GM23338 (cell line): ENCODE results near the gene BPIFB6. TPM values are rescaled to one million over a fixed set of nuclear protein-coding genes. Genes with fewer than 3 reads are reported as not detected.

Experiments used
- ATAC-seq: fragments of 200-7000 bp; cut with Tn5 transposase; 3 replicates; pipeline ENCODE4 v1.9.1; 2020
- DNase-seq: peaks from one replicate; pipeline ENCODE4 v3.0.0-alpha.2; 2015; ENCODE audit warnings: low spot score
- H2AFZ ChIP-seq: fragments of 200-600 bp; sonication (generic); 2 replicates; pipeline ENCODE4 v1.8.0; 2016; ENCODE audit warnings: antibody characterized with exemption, mild to moderate bottlenecking, moderate library complexity
- H3F3A ChIP-seq: fragments of 200-600 bp; sonication (generic); replicated peaks from 2 replicates; pipeline ENCODE4 v1.8.0; 2017; ENCODE audit warnings: antibody characterized with exemption, mixed run types, low read depth
- H3K27ac ChIP-seq: fragments of 200-600 bp; sonication (generic); 2 replicates; pipeline ENCODE4 v1.6.1; 2016; ENCODE audit warnings: low read depth
- H3K27me3 ChIP-seq: fragments of 200-600 bp; sonication (generic); 2 replicates; pipeline ENCODE4 v1.8.0; 2016; ENCODE audit warnings: mild to moderate bottlenecking, mixed run types, moderate library complexity; ENCODE audit not compliant: insufficient read depth
- H3K36me3 ChIP-seq: fragments of 200-600 bp; sonication (generic); 2 replicates; pipeline ENCODE4 v1.8.0; 2016; ENCODE audit warnings: mild to moderate bottlenecking; ENCODE audit not compliant: insufficient read depth
- H3K4me1 ChIP-seq: fragments of 200-600 bp; sonication (generic); 2 replicates; pipeline ENCODE4 v1.8.0; 2016; ENCODE audit warnings: mild to moderate bottlenecking, moderate library complexity; ENCODE audit not compliant: insufficient read depth
- H3K4me2 ChIP-seq: fragments of 200-600 bp; sonication (generic); 2 replicates; pipeline ENCODE4 v1.7.1; 2017; ENCODE audit warnings: mixed run types
- H3K4me3 ChIP-seq: fragments of 200-600 bp; sonication (generic); 2 replicates; pipeline ENCODE4 v1.6.1; 2016; ENCODE audit warnings: mixed run types
- H3K79me2 ChIP-seq: fragments of 200-600 bp; sonication (generic); replicated peaks from 2 replicates; pipeline ENCODE4 v1.8.0; 2017; ENCODE audit warnings: mild to moderate bottlenecking; ENCODE audit not compliant: insufficient read depth
- H3K9me2 ChIP-seq: fragments of 200-600 bp; sonication (generic); 2 replicates; pipeline ENCODE4 v1.8.0; 2017; ENCODE audit not compliant: insufficient read depth
- H4K20me1 ChIP-seq: fragments of 200-600 bp; sonication (generic); replicated peaks from 2 replicates; pipeline ENCODE4 v1.8.0; 2017; ENCODE audit warnings: mild to moderate bottlenecking; ENCODE audit not compliant: insufficient read depth
- H3K27ac Mint-ChIP-seq: 2 replicates; pipeline ENCODE4 v1.8.0; 2020; ENCODE audit warnings: inconsistent platforms, mild to moderate bottlenecking, moderate library complexity, mixed read lengths
- H3K27me3 Mint-ChIP-seq: 3 replicates; pipeline ENCODE4 v1.8.0; 2022; ENCODE audit warnings: low read depth, mild to moderate bottlenecking, moderate library complexity, mixed read lengths, inconsistent platforms; ENCODE audit not compliant: insufficient read depth, poor library complexity
- H3K36me3 Mint-ChIP-seq: 3 replicates; pipeline ENCODE4 v1.8.0; 2021; ENCODE audit warnings: low read depth, mild to moderate bottlenecking, inconsistent platforms, moderate library complexity, mixed read lengths
- H3K4me1 Mint-ChIP-seq: 3 replicates; pipeline ENCODE4 v1.8.0; 2020; ENCODE audit warnings: mild to moderate bottlenecking, inconsistent platforms, mixed read lengths
- H3K4me3 Mint-ChIP-seq: 3 replicates; pipeline ENCODE4 v1.8.0; 2021; ENCODE audit warnings: moderate library complexity, mild to moderate bottlenecking, inconsistent platforms, mixed read lengths
- H3K9me3 Mint-ChIP-seq: 3 replicates; pipeline ENCODE4 v1.8.0; 2020; ENCODE audit warnings: moderate library complexity, mild to moderate bottlenecking, inconsistent platforms, mixed read lengths
- CREB1 ChIP-seq: fragments of 250-450 bp; sonication (Bioruptor Pico); IDR thresholded peaks from 2 replicates; pipeline ENCODE4 v1.5.0; 2020; ENCODE audit warnings: low read depth, mild to moderate bottlenecking, moderate library complexity
- CTCF ChIP-seq, 2 experiments: fragments of 200-600 bp in 1 of 2; sonication (generic) in 1 of 2; conservative IDR thresholded peaks; 2 replicates each; pipeline versions ENCODE4 v1.5.1 to v1.6.1; 2016 to 2017; ENCODE audit warnings: antibody characterized with exemption in 2 of 2, low read depth in 2 of 2, mild to moderate bottlenecking in 2 of 2, moderate library complexity in 1 of 2
- JUNB ChIP-seq: IDR thresholded peaks from one replicate; pipeline ENCODE4 v1.6.1; 2016; ENCODE audit warnings: antibody characterized with exemption; ENCODE audit not compliant: unreplicated experiment
- NANOG ChIP-seq: IDR thresholded peaks from 2 replicates; pipeline ENCODE4 v1.6.1; 2016; ENCODE audit warnings: antibody characterized with exemption, borderline replicate concordance
- POLR2AphosphoS5 ChIP-seq: IDR thresholded peaks from 2 replicates; pipeline ENCODE4 v1.6.1; 2016; ENCODE audit warnings: antibody characterized with exemption, low read depth
- REST ChIP-seq: IDR thresholded peaks from one replicate; pipeline ENCODE4 v1.6.1; 2018; ENCODE audit warnings: antibody characterized with exemption; ENCODE audit not compliant: unreplicated experiment
- ZNF331 ChIP-seq: fragments of 250-450 bp; sonication (Bioruptor Pico); IDR thresholded peaks from 2 replicates; pipeline ENCODE4 v1.5.0; 2020; ENCODE audit warnings: low read depth, mild to moderate bottlenecking, moderate library complexity
- ZNF462 ChIP-seq: fragments of 250-450 bp; sonication (Bioruptor Pico); IDR thresholded peaks from 2 replicates; pipeline ENCODE4 v1.5.0; 2020; ENCODE audit warnings: mild to moderate bottlenecking, moderate library complexity
- polyA plus RNA-seq: library from polyadenylated mRNA; unstranded; fragments of >200 nt; fragmentation: Nextera tagmentation; extraction: Ambion mirVana; gene quantifications from 2 replicates; pipeline ENCODE4 v1.2.1, GENCODE V29; 2016
- total RNA-seq: library from RNA; depleted of rRNA; stranded (reverse); fragments of >200 nt; shearing (Covaris generic); gene quantifications from 2 replicates; pipeline ENCODE4 v1.2.3, GENCODE V29; 2014

Gene BPIFB6
- total and polyA plus RNA-seq, 2 experiments from 2014 or later = not detected

GRCh38 chr20:33015700-33016580 is 15.5 kb upstream of the BPIFB6 start (continued):
- no peak for TF ChIP-seq REST

GRCh38 chr20:33016581-33017109 is 14.8 kb upstream of the BPIFB6 start:
- H3K9me3 Mint-ChIP-seq = no peaks in the 10 kb centered on the region
- no peak overlapping the region for H3K4me2 ChIP-seq
- H3K79me2 ChIP-seq = no peaks in the 10 kb centered on the region
- H3K4me3 ChIP-seq = no peak overlapping the region
- no peaks in the 10 kb centered on the region for H4K20me1 ChIP-seq
- peaks cover 12% of the 10 kb centered on the region for H3K4me1 Mint-ChIP-seq
- ATAC-seq (no peak), DNase-seq (no peak)
- H2AFZ ChIP-seq = no peak overlapping the region
- no peaks in the 10 kb centered on the region for H3F3A ChIP-seq
- H3K27ac ChIP-seq = no peak overlapping the region
- H3K27me3 ChIP-seq = no peaks in the 10 kb centered on the region
- H3K36me3 Mint-ChIP-seq = no peaks in the 10 kb centered on the region
- H3K36me3 ChIP-seq = no peaks in the 10 kb centered on the region
- H3K27ac Mint-ChIP-seq = no peak overlapping the region
- no peak overlapping the region for H3K4me3 Mint-ChIP-seq
- H3K27me3 Mint-ChIP-seq = peaks cover 17% of the 10 kb centered on the region
- H3K4me1 ChIP-seq = no peaks in the 10 kb centered on the region
- no peaks in the 10 kb centered on the region for H3K9me2 ChIP-seq
- TF ChIP-seq REST (no peak), NANOG (no peak), POLR2AphosphoS5 (no peak), ZNF462 (no peak), CREB1 (no peak), ZNF331 (CRISPR knock-in tag) (no peak), JUNB (no peak), CTCF (conservative IDR thresholded peaks at IDR 0.05; ENCODE audit: low read depth in 2 of 2) (no peak)
